OCI-LY3 (cell line): ENCODE data around the gene IDH2.
A peak's percentile ranks its signal among the peaks of the same experiment; 100 is the strongest.

Experiments
- H2AFZ ChIP-seq: fragments of 200-600, 300-600 bp; shearing (Covaris generic); 2 replicates; pipeline ENCODE4 v1.6.0; 2014; ENCODE audit warnings: antibody characterized with exemption, low read depth, low read length
- H3K27ac ChIP-seq: fragments of 200-600, 300-600 bp; sonication (generic); 2 replicates; pipeline ENCODE4 v1.5.1; 2014; ENCODE audit warnings: mild to moderate bottlenecking, low read length, moderate library complexity, mixed read lengths
- H3K27me3 ChIP-seq: fragments of 200-600, 300-600 bp; sonication (generic); 2 replicates; pipeline ENCODE4 v1.6.1; 2014; ENCODE audit warnings: low read depth, low read length, mixed read lengths
- H3K36me3 ChIP-seq: fragments of 200-600, 300-600 bp; sonication (generic); replicated peaks from 2 replicates; pipeline ENCODE3; 2014; ENCODE audit warnings: low read depth, low read length, mixed read lengths
- H3K4me1 ChIP-seq: fragments of 300-600, 200-600 bp; sonication (generic); 2 replicates; pipeline ENCODE4 v1.6.1; 2014; ENCODE audit warnings: low read length, mixed read lengths
- H3K4me2 ChIP-seq: fragments of 200-600, 300-600 bp; sonication (generic); 2 replicates; pipeline ENCODE4 v1.6.1; 2014; ENCODE audit warnings: low read length, mixed read lengths
- H3K4me3 ChIP-seq: fragments of 300-600, 200-600 bp; sonication (generic); 2 replicates; pipeline ENCODE4 v1.5.1; 2014; ENCODE audit warnings: antibody characterized with exemption, mild to moderate bottlenecking, low read length, moderate library complexity
- H3K79me2 ChIP-seq: fragments of 300-600, 200-600 bp; shearing (Covaris generic); 2 replicates; pipeline ENCODE4 v1.6.1; 2014; ENCODE audit warnings: mild to moderate bottlenecking, low read length, mixed read lengths
- H3K9ac ChIP-seq: fragments of 300-600, 200-600 bp; shearing (Covaris generic); 2 replicates; pipeline ENCODE4 v1.6.0; 2014; ENCODE audit warnings: mild to moderate bottlenecking, low read length, moderate library complexity
- H3K9me3 ChIP-seq: fragments of 200-600, 300-600 bp; shearing (Covaris generic); 2 replicates; pipeline ENCODE4 v1.6.1; 2014; ENCODE audit warnings: low read length, mixed read lengths; ENCODE audit not compliant: insufficient read depth
- H4K20me1 ChIP-seq: fragments of 200-600, 300-600 bp; sonication (generic); 2 replicates; pipeline ENCODE4 v1.6.1; 2016; ENCODE audit warnings: low read length, mixed read lengths; ENCODE audit not compliant: insufficient read depth
- EZH2phosphoT487 ChIP-seq: fragments of 200-600 bp; shearing (Covaris generic); IDR thresholded peaks from 2 replicates; pipeline ENCODE4 v1.6.1; 2018; ENCODE audit warnings: antibody characterized with exemption, mixed run types, low read depth
- TF ChIP-seq, protein P1 (sequence below): fragments of 200-600, 300-600 bp; sonication (generic); IDR thresholded peaks from 2 replicates; pipeline ENCODE4 v1.5.1; 2014; ENCODE audit warnings: antibody characterized with exemption, low read length, low read depth

The IDH2 gene

DNA sequence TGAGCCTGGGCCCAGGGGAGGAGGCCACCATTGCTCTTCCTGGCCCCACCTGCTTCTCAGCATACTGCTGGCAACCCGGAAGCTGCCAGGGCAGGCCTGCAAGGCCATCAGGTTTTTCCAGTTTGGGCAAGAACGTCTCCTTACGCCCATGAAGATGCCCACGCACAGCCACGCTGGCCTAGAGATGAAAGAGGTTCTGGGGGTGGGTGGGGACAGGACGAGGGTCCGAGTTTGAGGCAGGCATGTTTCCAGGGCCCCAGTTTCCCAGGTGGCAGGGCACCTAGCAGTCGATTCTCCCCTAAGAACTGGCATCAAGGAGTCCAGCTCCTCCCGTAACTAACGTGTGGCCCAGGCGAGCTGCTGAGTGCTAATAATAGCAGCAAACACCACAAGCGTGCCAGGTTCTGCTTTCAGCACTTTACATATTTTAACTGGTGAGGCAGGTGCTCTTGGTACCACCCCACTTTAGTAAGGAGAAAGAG, 55.3 kb downstream of the IDH2 start:
- Histone ChIP-seq H3K27ac (peak overlapping the region; percentile 95), H3K4me3 (peak overlapping the region; percentile 24; the same call in 1 of the 2 replicates), H3K79me2 (peaks cover 93% of the 10 kb centered on the region), H3K9ac (peak overlapping the region; percentile 82), H3K4me1 (peaks cover 86% of the 10 kb centered on the region), H3K9me3 (no peaks in the 10 kb centered on the region), H2AFZ (no peak overlapping the region), H3K36me3 (peaks cover 35% of the 10 kb centered on the region), H4K20me1 (no peaks in the 10 kb centered on the region), H3K27me3 (no peaks in the 10 kb centered on the region), H3K4me2 (peak overlapping the region; percentile 71)
- TF ChIP-seq, protein P1, sequence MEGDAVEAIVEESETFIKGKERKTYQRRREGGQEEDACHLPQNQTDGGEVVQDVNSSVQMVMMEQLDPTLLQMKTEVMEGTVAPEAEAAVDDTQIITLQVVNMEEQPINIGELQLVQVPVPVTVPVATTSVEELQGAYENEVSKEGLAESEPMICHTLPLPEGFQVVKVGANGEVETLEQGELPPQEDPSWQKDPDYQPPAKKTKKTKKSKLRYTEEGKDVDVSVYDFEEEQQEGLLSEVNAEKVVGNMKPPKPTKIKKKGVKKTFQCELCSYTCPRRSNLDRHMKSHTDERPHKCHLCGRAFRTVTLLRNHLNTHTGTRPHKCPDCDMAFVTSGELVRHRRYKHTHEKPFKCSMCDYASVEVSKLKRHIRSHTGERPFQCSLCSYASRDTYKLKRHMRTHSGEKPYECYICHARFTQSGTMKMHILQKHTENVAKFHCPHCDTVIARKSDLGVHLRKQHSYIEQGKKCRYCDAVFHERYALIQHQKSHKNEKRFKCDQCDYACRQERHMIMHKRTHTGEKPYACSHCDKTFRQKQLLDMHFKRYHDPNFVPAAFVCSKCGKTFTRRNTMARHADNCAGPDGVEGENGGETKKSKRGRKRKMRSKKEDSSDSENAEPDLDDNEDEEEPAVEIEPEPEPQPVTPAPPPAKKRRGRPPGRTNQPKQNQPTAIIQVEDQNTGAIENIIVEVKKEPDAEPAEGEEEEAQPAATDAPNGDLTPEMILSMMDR, result no peak
- TF ChIP-seq EZH2phosphoT487, result no peak

DNA sequence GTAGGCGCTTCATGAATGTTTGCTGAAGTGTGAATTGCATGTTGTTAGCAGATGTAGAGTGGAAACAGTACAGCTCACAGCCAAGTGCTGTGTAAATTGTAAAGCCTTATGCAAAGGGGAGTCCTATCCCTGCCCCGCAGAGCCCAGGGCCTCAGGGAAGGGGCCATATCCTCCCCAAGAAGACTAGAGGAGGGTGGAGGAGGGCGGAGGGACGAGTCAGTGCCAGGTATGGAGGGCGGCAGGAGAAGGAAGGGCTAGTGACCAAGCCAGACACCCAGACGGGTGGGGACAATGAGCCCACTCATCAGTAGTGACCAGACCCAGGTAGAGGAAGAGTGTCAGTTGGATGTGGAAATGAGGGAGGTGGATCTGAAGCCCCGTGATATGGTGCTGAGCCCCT, 56.0 kb downstream of the IDH2 start:
- H3K36me3 ChIP-seq, result peaks cover 32% of the 10 kb centered on the region
- H3K79me2 ChIP-seq, result peaks cover 94% of the 10 kb centered on the region
- peak overlapping the region; percentile 71 for H3K4me2 ChIP-seq
- H3K27ac ChIP-seq, result peak overlapping the region; percentile 95
- peak overlapping the region; percentile 24; the same call in 1 of the 2 replicates for H3K4me3 ChIP-seq
- H3K9me3 ChIP-seq, result no peaks in the 10 kb centered on the region
- no peak overlapping the region for H2AFZ ChIP-seq
- H3K9ac ChIP-seq, result peak overlapping the region; percentile 82
- TF ChIP-seq, protein P1, result no peak
- TF ChIP-seq EZH2phosphoT487, result no peak
- no peaks in the 10 kb centered on the region for H4K20me1 ChIP-seq
- H3K27me3 ChIP-seq, result no peaks in the 10 kb centered on the region
- H3K4me1 ChIP-seq, result peaks cover 85% of the 10 kb centered on the region

DNA sequence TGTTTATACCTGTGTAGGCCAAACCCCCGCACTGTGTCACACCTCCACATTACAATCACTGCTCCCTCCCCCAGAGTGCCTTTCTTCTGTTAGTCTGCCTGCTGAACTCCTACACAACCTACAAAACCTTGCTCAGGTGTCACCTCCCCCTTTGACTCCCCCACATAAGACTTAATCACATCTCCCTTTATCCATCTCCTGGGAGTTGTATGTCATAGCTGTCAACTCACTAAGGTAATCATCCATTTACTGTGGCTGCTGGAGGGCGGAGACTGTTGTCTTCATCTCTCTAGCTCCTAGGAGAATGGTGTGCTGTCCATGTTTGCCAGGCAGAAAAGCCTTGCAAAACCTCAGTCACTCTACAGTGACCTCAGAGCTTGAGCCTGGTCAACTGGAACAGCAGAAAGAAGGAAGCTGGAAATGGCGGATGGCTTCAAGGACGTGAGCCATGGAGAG, 57.3 kb downstream of the IDH2 start:
- no peaks in the 10 kb centered on the region for H4K20me1 ChIP-seq
- peak overlapping the region; percentile 82; the same call in 1 of the 2 replicates for H3K9ac ChIP-seq
- H3K4me2 ChIP-seq, result 0 out of 2 replicates have a peak overlapping the region, but pooled peaks have one; percentile 71
- TF ChIP-seq, protein P1, result no peak
- TF ChIP-seq EZH2phosphoT487, result no peak
- H3K4me1 ChIP-seq, result peaks cover 92% of the 10 kb centered on the region
- no peak overlapping the region for H3K4me3 ChIP-seq
- no peak overlapping the region for H2AFZ ChIP-seq
- H3K27ac ChIP-seq, result peak overlapping the region; percentile 95
- peaks cover 26% of the 10 kb centered on the region for H3K36me3 ChIP-seq
- no peaks in the 10 kb centered on the region for H3K27me3 ChIP-seq
- no peaks in the 10 kb centered on the region for H3K9me3 ChIP-seq
- H3K79me2 ChIP-seq, result peaks cover 99% of the 10 kb centered on the region

GRCh38 chr15:90044191-90044590, 58.1 kb downstream of the IDH2 start:
- H3K27ac ChIP-seq, result peak overlapping the region; percentile 95
- H3K79me2 ChIP-seq, result peaks cover 99% of the 10 kb centered on the region
- peaks cover 94% of the 10 kb centered on the region for H3K4me1 ChIP-seq
- H3K9ac ChIP-seq, result no peak overlapping the region
- H3K9me3 ChIP-seq, result no peaks in the 10 kb centered on the region
- H2AFZ ChIP-seq, result no peak overlapping the region
- H3K36me3 ChIP-seq, result peaks cover 28% of the 10 kb centered on the region
- TF ChIP-seq EZH2phosphoT487, result no peak
- TF ChIP-seq, protein P1, result no peak
- H3K4me2 ChIP-seq, result no peak overlapping the region
- H3K4me3 ChIP-seq, result no peak overlapping the region
- H3K27me3 ChIP-seq, result no peaks in the 10 kb centered on the region
- H4K20me1 ChIP-seq, result no peaks in the 10 kb centered on the region
